Heart right ventricle (tissue), 16 donors: ENCODE data around the gene DGKZ. TPM values are rescaled to one million over a fixed set of nuclear protein-coding genes. Genes with fewer than 3 reads are reported as not detected.

ENCODE experiments used
- ATAC-seq, 8 donors: fragments of 200-7000 bp; cut with Tn5 transposase; one replicate each; pipeline ENCODE4 v1.9.1; 2020; ENCODE audit warnings: mild to moderate bottlenecking in 8 of 8, moderate library complexity in 8 of 8, moderate number of reproducible peaks in 1 of 8
- DNase-seq, 2 donors: peaks; one replicate each; pipeline ENCODE4 v3.0.0-alpha.2; 2020
- H3K27ac ChIP-seq, 10 donors: fragments of 200-600 bp; sonication (generic) in 2 of 10; one replicate each; pipeline versions ENCODE4 v1.5.0 to v1.8.0; 2020 to 2022; ENCODE audit warnings: mild to moderate bottlenecking in 3 of 10
- H3K27me3 ChIP-seq, 7 donors: fragments of 200-600 bp; one replicate each; pipeline ENCODE4 v1.8.0; 2021 to 2022; ENCODE audit warnings: mild to moderate bottlenecking in 2 of 7
- H3K36me3 ChIP-seq, 9 donors: fragments of 200-600 bp; sonication (generic) in 1 of 9; one replicate each; pipeline versions ENCODE4 v1.5.0 to v1.8.0; 2020 to 2022; ENCODE audit warnings: mild to moderate bottlenecking in 2 of 9
- H3K4me1 ChIP-seq, 9 donors: fragments of 200-600 bp; sonication (generic) in 1 of 9; one replicate each; pipeline versions ENCODE4 v1.5.0 to v1.8.0; 2020 to 2022; ENCODE audit warnings: mild to moderate bottlenecking in 4 of 9
- H3K4me3 ChIP-seq, 10 donors: fragments of 200-600 bp; sonication (generic) in 2 of 10; one replicate each; pipeline versions ENCODE4 v1.5.0 to v1.8.0; 2020 to 2022; ENCODE audit warnings: mild to moderate bottlenecking in 7 of 10, moderate library complexity in 2 of 10
- H3K9me3 ChIP-seq, 11 donors: fragments of 200-600 bp in 10 of 11; sonication (generic) in 2 of 11; one replicate each; pipeline versions ENCODE4 v1.5.0 to v1.8.0; 2013 to 2022; ENCODE audit warnings: mild to moderate bottlenecking in 2 of 11, control low read depth in 1 of 11, moderate library complexity in 1 of 11
- CTCF ChIP-seq, 9 donors: fragments of 200-600 bp; sonication (generic) in 2 of 9; IDR thresholded peaks; one replicate each; pipeline versions ENCODE4 v1.5.0 to v1.8.0; 2021 to 2022; ENCODE audit warnings: antibody characterized with exemption in 9 of 9, mild to moderate bottlenecking in 5 of 9, moderate library complexity in 1 of 9
- WGBS, 2 donors: extraction: QIAGEN DNeasy Blood & Tissue Kit; methylation state at CpG; one replicate each; pipeline ENCODE4 v1.1.7; 2013; ENCODE audit warnings: inconsistent platforms in 1 of 2; 5-methylcytosine and 5-hydroxymethylcytosine counted together
- intact Hi-C, 10 donors: fragments of 100-400 bp; cut with DNase I; formaldehyde crosslinking; loops; one replicate each; pipeline versions ENCODE4 v1.11.1 to v1.14.2; 2022
- polyA plus RNA-seq, 2 donors: library from polyadenylated mRNA; stranded (reverse); fragments of 200-250 nt; gene quantifications; one replicate each; pipeline ENCODE4 v1.2.3, GENCODE V29; 2013
- total RNA-seq, 10 donors: library from RNA; stranded (reverse); fragmentation: NEBNext Ultra II Directional in 3 of 10; extraction: Animal tissue kit (Norgen Biotek cat#: 25700) in 3 of 10; gene quantifications; one replicate each; pipeline versions ENCODE4 v1.2.1 to v1.2.4, GENCODE V29; 2021 to 2023
- donor health status: Arrhythmogenic right ventricular cardiomyopathy.
- donor health status: ischemic (EF 13 %, LVEDD 7.1; RV severe dilation, severe dysfunction).
- donor health status: healthy with polysubstance abuse.
- donor health status: DM: no; HTN: yes; CAD: no.
- donor health status: DM: no; HTN: no; CAD: no.
- donor health status: ischemic (EF 25% LVEDD 6.9; RV normal size, moderate dysfunction).
- donor health status: ischemic (EF 25% LVEDD 5.7; RV mildly dilated, moderate dysfunction).
- donor health status: healthy.
- donor health status: DM: yes; HTN: yes; CAD: no.
- donor health status: Ischemic cardiomyopathy.
- donor health status: ischemic (EF 35%, LVEDD 5.7; RV mildly dilated, moderate dysfunction).
- donor health status: nonischemic (EF 11% LVEDD 7.7; RV severe dilation, severe dysfunction).
- donor health status: DM: yes; HTN: yes; CAD: no.
- donor health status: PGD.
- donor health status: ischemic (EF 29% LVEDD 5.4; RV normal size, mild dysfunction).
- donor health status: nonischemic (EF 23%, LVEDD 6.1; RV moderate dilation, normal function).

DGKZ gene
- total and polyA plus RNA-seq, 12 donors, result 31.9 to 107 (median 60.1) TPM

- intact Hi-C loops, result no loop called here
- TF ChIP-seq CTCF (IDR thresholded peaks at IDR 0.05), result no peak
- ATAC-seq (no peak), DNase-seq (no peak)
- WGBS, 2 donors, result 88 to 92% methylated on average over 2 of the region's 2 CpGs
- no peak overlapping the region for H3K4me3 ChIP-seq
- H3K4me1 ChIP-seq, result peaks cover 0 to 47% (median 15%) of the 10 kb centered on the region in 9 donors
- H3K27me3 ChIP-seq, result no peaks in the 10 kb centered on the region
- H3K9me3 ChIP-seq, result no peaks in the 10 kb centered on the region
- H3K27ac ChIP-seq, result no peak overlapping the region
- H3K36me3 ChIP-seq, result peaks cover 0 to 55% (median 12%) of the 10 kb centered on the region in 9 donors
These were observed 25.5 kb upstream of the DGKZ start for GRCh38 chr11:46321757-46322156.

DNA sequence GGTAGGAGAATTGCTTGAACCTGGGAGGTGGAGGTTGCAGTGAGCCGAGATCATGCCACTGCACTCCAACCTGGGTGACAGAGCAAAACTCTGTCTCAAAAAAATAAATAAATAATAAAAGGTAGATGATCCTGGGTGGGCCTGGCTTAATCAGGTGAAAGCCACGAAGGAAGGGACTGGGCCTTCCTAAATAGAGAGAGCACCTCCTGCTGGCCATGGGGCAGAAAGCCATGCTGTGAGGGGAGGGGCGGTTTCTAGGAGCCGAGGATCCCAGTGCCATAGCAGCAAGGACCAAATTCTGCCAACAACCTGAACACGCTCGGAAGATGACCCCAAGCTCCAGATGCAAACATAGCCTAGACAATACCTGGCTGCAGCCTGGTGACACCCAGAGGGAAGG, 24.5 kb upstream of the DGKZ start:
- peaks cover 0 to 44% (median 12%) of the 10 kb centered on the region in 9 donors for H3K36me3 ChIP-seq
- H3K4me3 ChIP-seq, result no peak overlapping the region
- DNase-seq, result no peak
- ATAC-seq, result no peak
- H3K27me3 ChIP-seq, result no peaks in the 10 kb centered on the region
- no peak overlapping the region for H3K27ac ChIP-seq
- WGBS, 2 donors, result 90 to 92% methylated on average over 6 of the region's 6 CpGs
- H3K9me3 ChIP-seq, result no peaks in the 10 kb centered on the region
- peaks cover 0 to 39% (median 11%) of the 10 kb centered on the region in 9 donors for H3K4me1 ChIP-seq
- intact Hi-C loops, result no loop called here
- TF ChIP-seq CTCF (IDR thresholded peaks at IDR 0.05), result peak in 4 of 9 donors; percentile 4 to 28 (median 18)

- no peak overlapping the region for H3K4me3 ChIP-seq
- H3K36me3 ChIP-seq, result peaks cover 0 to 6% (median 0%) of the 10 kb centered on the region in 9 donors
- DNase-seq (no peak), ATAC-seq (no peak)
- intact Hi-C loops, result no loop called here
- TF ChIP-seq CTCF (IDR thresholded peaks at IDR 0.05), result no peak
- peaks cover 0 to 28% (median 0%) of the 10 kb centered on the region in 7 donors for H3K27me3 ChIP-seq
- H3K9me3 ChIP-seq, result no peaks in the 10 kb centered on the region
- no peak overlapping the region for H3K27ac ChIP-seq
- H3K4me1 ChIP-seq, result peaks cover 5 to 24% (median 11%) of the 10 kb centered on the region in 9 donors
- 93 to 94% methylated on average over 10 of the region's 10 CpGs for WGBS, 2 donors
These were observed 20.3 kb upstream of the DGKZ start for GRCh38 chr11:46326813-46327416.

DNA sequence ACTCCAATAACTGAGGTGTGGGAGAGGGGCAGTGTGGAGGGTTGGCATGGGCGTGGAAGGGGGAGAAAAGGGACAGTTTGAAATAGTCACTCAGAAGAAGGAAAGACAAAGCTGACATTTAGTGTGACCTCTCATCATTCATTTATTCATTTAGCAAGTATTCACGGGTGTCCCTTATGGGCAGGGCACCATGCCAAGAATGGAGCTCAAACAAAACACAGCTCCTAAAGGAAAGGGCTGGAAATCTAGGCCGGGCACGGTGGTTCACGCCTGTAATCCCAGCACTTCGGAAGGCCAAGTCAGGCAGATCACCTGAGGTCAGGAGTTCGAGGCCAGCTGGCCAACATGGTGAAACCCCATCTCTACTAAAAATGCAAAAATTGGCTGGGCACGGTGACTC, 19.4 kb upstream of the DGKZ start:
- Histone ChIP-seq H3K9me3 (no peaks in the 10 kb centered on the region), H3K4me3 (no peak overlapping the region), H3K27ac (no peak overlapping the region), H3K27me3 (peaks cover 4 to 37% (median 8%) of the 10 kb centered on the region in 7 donors), H3K36me3 (no peaks in the 10 kb centered on the region), H3K4me1 (peaks cover 10 to 31% (median 18%) of the 10 kb centered on the region in 9 donors)
- intact Hi-C loops, result no loop called here
- DNase-seq, result no peak
- no peak for TF ChIP-seq CTCF (IDR thresholded peaks at IDR 0.05)
- no peak for ATAC-seq
- WGBS, 2 donors, result 64 to 67% methylated on average over 8 of the region's 8 CpGs
